Breast epithelium (tissue), 4 donors: Measurements from ENCODE around the gene IL5RA. TPM values are rescaled to one million over a fixed set of nuclear protein-coding genes. Genes with fewer than 3 reads are reported as not detected.

Source experiments
- DNase-seq, 2 donors: peaks; one replicate each; pipeline ENCODE4 v3.0.0-alpha.2; 2019; ENCODE audit warnings: low spot score in 2 of 2
- H3K27ac ChIP-seq, 2 donors: fragments of 200-600 bp; sonication (generic) in 1 of 2; one replicate each; pipeline ENCODE4 v1.5.1; 2016 to 2019; ENCODE audit warnings: mild to moderate bottlenecking in 1 of 2
- H3K27me3 ChIP-seq, 2 donors: fragments of 200-600 bp; sonication (generic) in 1 of 2; one replicate each; pipeline versions ENCODE4 v1.5.1 to v1.6.0; 2017 to 2019; ENCODE audit warnings: control low read depth in 1 of 2, mild to moderate bottlenecking in 1 of 2
- H3K36me3 ChIP-seq: fragments of 200-600 bp; one replicate; pipeline ENCODE4 v1.5.1; 2019
- H3K4me1 ChIP-seq, 2 donors: fragments of 200-600 bp; sonication (generic); one replicate each; pipeline ENCODE4 v1.5.1; 2016 to 2019; ENCODE audit warnings: control low read depth in 1 of 2
- H3K4me3 ChIP-seq, 3 donors: fragments of 200-600 bp; sonication (generic); 1 replicate in 2 of 3; 2 replicates in 1 of 3; pipeline ENCODE4 v1.5.1; 2016 to 2019; ENCODE audit warnings: mild to moderate bottlenecking in 3 of 3, moderate library complexity in 2 of 3
- H3K9me3 ChIP-seq, 2 donors: fragments of 200-600 bp; sonication (generic) in 1 of 2; one replicate each; pipeline ENCODE4 v1.5.1; 2016 to 2019; ENCODE audit warnings: control low read depth in 1 of 2
- CTCF ChIP-seq, 3 donors: fragments of 450-650 bp; IDR thresholded peaks; one replicate each; pipeline ENCODE4 v1.5.1; 2016 to 2017; ENCODE audit warnings: antibody characterized with exemption in 3 of 3, mild to moderate bottlenecking in 3 of 3, moderate library complexity in 3 of 3
- POLR2A ChIP-seq: fragments of 450-650 bp; IDR thresholded peaks from one replicate; pipeline ENCODE4 v1.6.1; 2016; ENCODE audit warnings: antibody characterized with exemption, mild to moderate bottlenecking, moderate library complexity
- POLR2AphosphoS5 ChIP-seq, 3 donors: sonication (generic); formaldehyde crosslinking; IDR thresholded peaks; one replicate each; pipeline ENCODE4 v1.6.1; 2017; ENCODE audit warnings: antibody characterized with exemption in 3 of 3
- intact Hi-C: fragments of 100-400 bp; cut with DNase I; formaldehyde crosslinking; loops from one replicate; pipeline ENCODE4 v1.15.1; 2023; ENCODE audit warnings: low total_unique reads
- total RNA-seq, 3 donors: library from RNA; depleted of rRNA; stranded (reverse); fragments of >200 nt; gene quantifications; one replicate each; pipeline ENCODE4 v1.1.0, GENCODE V29; 2016

IL5RA gene
- total RNA-seq, 3 donors from 2014 or later, result 0.48 to 0.98 TPM; not detected in 1

- intact Hi-C loops, result loop anchor here (1.0 kb wide), 1 partner anchor 15 kb away; no protein-coding TSS in a partner anchor
- Histone ChIP-seq H3K9me3 (no peaks in the 10 kb centered on the region), H3K4me3 (no peak overlapping the region), H3K36me3 (no peaks in the 10 kb centered on the region), H3K4me1 (no peaks in the 10 kb centered on the region), H3K27ac (no peak overlapping the region), H3K27me3 (no peaks in the 10 kb centered on the region)
- TF ChIP-seq POLR2AphosphoS5 (IDR thresholded peaks at IDR 0.05) (no peak), CTCF (IDR thresholded peaks at IDR 0.05) (no peak), POLR2A (no peak)
- no peak for DNase-seq
Observed at GRCh38 chr3:3109407-3110298, 521 bp downstream of the IL5RA start.

GRCh38 chr3:3107858-3108257 lies 2.3 kb downstream of the IL5RA start:
- intact Hi-C loops, result no loop called here
- no peaks in the 10 kb centered on the region for H3K27me3 ChIP-seq
- no peak for TF ChIP-seq POLR2A
- no peaks in the 10 kb centered on the region for H3K9me3 ChIP-seq
- H3K4me3 ChIP-seq, result no peak overlapping the region
- no peak for DNase-seq
- no peak overlapping the region for H3K27ac ChIP-seq
- H3K4me1 ChIP-seq, result no peaks in the 10 kb centered on the region
- H3K36me3 ChIP-seq, result no peaks in the 10 kb centered on the region

- no peak for DNase-seq
- Histone ChIP-seq H3K27ac (no peak overlapping the region), H3K9me3 (no peaks in the 10 kb centered on the region), H3K4me3 (no peak overlapping the region), H3K27me3 (no peaks in the 10 kb centered on the region), H3K36me3 (no peaks in the 10 kb centered on the region), H3K4me1 (no peaks in the 10 kb centered on the region)
- TF ChIP-seq CTCF (IDR thresholded peaks at IDR 0.05), result no peak
- no peak for TF ChIP-seq POLR2A
- TF ChIP-seq POLR2AphosphoS5 (IDR thresholded peaks at IDR 0.05), result no peak
- intact Hi-C loops, result no loop called here
Observed at GRCh38 chr3:3107181-3107580, 3.0 kb downstream of the IL5RA start.

- Histone ChIP-seq H3K4me3 (no peak overlapping the region), H3K9me3 (no peaks in the 10 kb centered on the region), H3K27me3 (no peaks in the 10 kb centered on the region), H3K27ac (no peak overlapping the region), H3K4me1 (no peaks in the 10 kb centered on the region), H3K36me3 (no peaks in the 10 kb centered on the region)
- no peak for DNase-seq
- TF ChIP-seq POLR2A, result no peak
- TF ChIP-seq POLR2AphosphoS5 (IDR thresholded peaks at IDR 0.05), result no peak
- TF ChIP-seq CTCF (IDR thresholded peaks at IDR 0.05), result no peak
- intact Hi-C loops, result no loop called here
Observed at GRCh38 chr3:3105815-3106214, 4.4 kb downstream of the IL5RA start.

GRCh38 chr3:3105246-3105645 lies 4.9 kb downstream of the IL5RA start:
- Histone ChIP-seq H3K4me3 (no peak overlapping the region), H3K36me3 (no peaks in the 10 kb centered on the region), H3K9me3 (no peaks in the 10 kb centered on the region), H3K27me3 (no peaks in the 10 kb centered on the region), H3K4me1 (no peaks in the 10 kb centered on the region), H3K27ac (no peak overlapping the region)
- intact Hi-C loops, result no loop called here
- TF ChIP-seq POLR2A (no peak), POLR2AphosphoS5 (IDR thresholded peaks at IDR 0.05) (no peak), CTCF (IDR thresholded peaks at IDR 0.05) (no peak)
- DNase-seq, result no peak
